DND-41 (cell line): Measurements from ENCODE around the gene PAGR1.
"Not testable (repeated sequence)": the region's sequence is repeated elsewhere in the genome, so short reads cannot be mapped to it uniquely, and the experiment has no call there.

Experiments used
- ATAC-seq: fragments of 200-7000 bp; cut with Tn5 transposase; 3 replicates; pipeline ENCODE4 v1.9.1; 2021; ENCODE audit warnings: low read depth; ENCODE audit not compliant: insufficient read depth
- DNase-seq: peaks from one replicate; pipeline ENCODE4 v3.0.0-alpha.2; 2020
- H2AFZ ChIP-seq: 2 replicates; pipeline ENCODE4 v1.6.0; 2012; ENCODE audit warnings: low read depth, low read length
- H3K27ac ChIP-seq: 2 replicates; pipeline ENCODE4 v1.5.1; 2012; ENCODE audit warnings: low read length, inconsistent platforms
- H3K27me3 ChIP-seq: fragments of 200-600 bp; sonication (generic); 2 replicates; pipeline ENCODE4 v1.6.0; 2012; ENCODE audit warnings: low read length, mild to moderate bottlenecking, inconsistent platforms; ENCODE audit not compliant: insufficient read depth, poor library complexity
- H3K36me3 ChIP-seq: 2 replicates; pipeline ENCODE4 v1.5.1; 2012; ENCODE audit warnings: low read length, inconsistent platforms; ENCODE audit not compliant: insufficient read depth
- H3K4me1 ChIP-seq: 2 replicates; pipeline ENCODE4 v1.5.1; 2012; ENCODE audit warnings: mild to moderate bottlenecking, low read length; ENCODE audit not compliant: insufficient read depth
- H3K4me2 ChIP-seq: 2 replicates; pipeline ENCODE4 v1.6.0; 2012; ENCODE audit warnings: mild to moderate bottlenecking, moderate library complexity, low read length, inconsistent platforms; ENCODE audit not compliant: insufficient read depth
- H3K4me3 ChIP-seq, 2 experiments: fragments of 200-600 bp in 1 of 2; shearing (Covaris generic) in 1 of 2; 2 replicates each; pipeline ENCODE4 v1.5.1; 2012 to 2016; ENCODE audit warnings: inconsistent platforms in 2 of 2, low read length in 2 of 2, mild to moderate bottlenecking in 2 of 2, low read depth in 1 of 2, moderate library complexity in 1 of 2
- H3K79me2 ChIP-seq: 2 replicates; pipeline ENCODE4 v1.6.0; 2012; ENCODE audit warnings: low read length, inconsistent platforms; ENCODE audit not compliant: insufficient read depth
- H3K9ac ChIP-seq: 2 replicates; pipeline ENCODE4 v1.6.0; 2012; ENCODE audit warnings: low read depth, mild to moderate bottlenecking, inconsistent platforms, low read length, moderate library complexity
- H3K9me3 ChIP-seq: 2 replicates; pipeline ENCODE4 v1.5.1; 2012; ENCODE audit warnings: low read length, moderate library complexity, mild to moderate bottlenecking, inconsistent platforms; ENCODE audit not compliant: insufficient read depth, severe bottlenecking
- H4K20me1 ChIP-seq: 2 replicates; pipeline ENCODE4 v1.6.0; 2012; ENCODE audit warnings: low read length; ENCODE audit not compliant: insufficient read depth
- EZH2 ChIP-seq: IDR thresholded peaks from 3 replicates; pipeline ENCODE4 v1.6.1; 2012; ENCODE audit warnings: borderline replicate concordance, low read depth, mild to moderate bottlenecking, moderate library complexity, low read length, inconsistent platforms; ENCODE audit not compliant: severe bottlenecking
- TF ChIP-seq, protein P1 (sequence below): IDR thresholded peaks from 2 replicates; pipeline ENCODE4 v1.5.1; 2012; ENCODE audit warnings: borderline replicate concordance, low read length, moderate library complexity, mild to moderate bottlenecking; ENCODE audit not compliant: poor library complexity, severe bottlenecking; ENCODE audit errors: extremely low read depth

Gene PAGR1

DNA sequence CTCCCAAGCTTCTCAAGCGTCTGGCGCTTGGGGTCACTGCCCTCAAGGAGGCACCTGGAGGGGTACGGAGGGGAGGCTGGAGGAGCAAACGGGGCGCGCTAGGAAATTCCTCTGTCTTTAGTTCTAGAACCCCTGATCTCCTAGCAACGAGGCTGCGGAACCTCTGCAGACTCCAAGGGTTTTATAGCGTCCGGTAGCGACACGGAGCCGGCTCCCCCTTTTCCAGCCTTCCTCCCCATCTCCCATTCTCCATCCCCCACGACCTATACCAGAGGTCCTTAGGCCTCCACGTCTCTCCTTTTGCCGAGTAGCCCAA is 47.7 kb downstream of the PAGR1 start:
- peaks cover 24% of the 10 kb centered on the region for H3K79me2 ChIP-seq
- no peaks in the 10 kb centered on the region for H3K27me3 ChIP-seq
- H3K9me3 ChIP-seq = no peaks in the 10 kb centered on the region
- peak overlapping the region; percentile 65 for H2AFZ ChIP-seq
- H3K27ac ChIP-seq = peak overlapping the region; percentile 89
- DNase-seq (no peak), ATAC-seq (no peak)
- H3K9ac ChIP-seq = peak overlapping the region; percentile 79
- H3K4me3 ChIP-seq = peak overlapping the region in 1 of 2 experiments; percentile 84; a peak in 2 of 4 replicates
- TF ChIP-seq EZH2 = no peak
- TF ChIP-seq, protein P1, sequence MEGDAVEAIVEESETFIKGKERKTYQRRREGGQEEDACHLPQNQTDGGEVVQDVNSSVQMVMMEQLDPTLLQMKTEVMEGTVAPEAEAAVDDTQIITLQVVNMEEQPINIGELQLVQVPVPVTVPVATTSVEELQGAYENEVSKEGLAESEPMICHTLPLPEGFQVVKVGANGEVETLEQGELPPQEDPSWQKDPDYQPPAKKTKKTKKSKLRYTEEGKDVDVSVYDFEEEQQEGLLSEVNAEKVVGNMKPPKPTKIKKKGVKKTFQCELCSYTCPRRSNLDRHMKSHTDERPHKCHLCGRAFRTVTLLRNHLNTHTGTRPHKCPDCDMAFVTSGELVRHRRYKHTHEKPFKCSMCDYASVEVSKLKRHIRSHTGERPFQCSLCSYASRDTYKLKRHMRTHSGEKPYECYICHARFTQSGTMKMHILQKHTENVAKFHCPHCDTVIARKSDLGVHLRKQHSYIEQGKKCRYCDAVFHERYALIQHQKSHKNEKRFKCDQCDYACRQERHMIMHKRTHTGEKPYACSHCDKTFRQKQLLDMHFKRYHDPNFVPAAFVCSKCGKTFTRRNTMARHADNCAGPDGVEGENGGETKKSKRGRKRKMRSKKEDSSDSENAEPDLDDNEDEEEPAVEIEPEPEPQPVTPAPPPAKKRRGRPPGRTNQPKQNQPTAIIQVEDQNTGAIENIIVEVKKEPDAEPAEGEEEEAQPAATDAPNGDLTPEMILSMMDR = no peak
- peaks cover 35% of the 10 kb centered on the region for H3K4me1 ChIP-seq
- H3K36me3 ChIP-seq = peaks cover 26% of the 10 kb centered on the region
- H4K20me1 ChIP-seq = no peaks in the 10 kb centered on the region
- H3K4me2 ChIP-seq = peak overlapping the region; percentile 94

DNA sequence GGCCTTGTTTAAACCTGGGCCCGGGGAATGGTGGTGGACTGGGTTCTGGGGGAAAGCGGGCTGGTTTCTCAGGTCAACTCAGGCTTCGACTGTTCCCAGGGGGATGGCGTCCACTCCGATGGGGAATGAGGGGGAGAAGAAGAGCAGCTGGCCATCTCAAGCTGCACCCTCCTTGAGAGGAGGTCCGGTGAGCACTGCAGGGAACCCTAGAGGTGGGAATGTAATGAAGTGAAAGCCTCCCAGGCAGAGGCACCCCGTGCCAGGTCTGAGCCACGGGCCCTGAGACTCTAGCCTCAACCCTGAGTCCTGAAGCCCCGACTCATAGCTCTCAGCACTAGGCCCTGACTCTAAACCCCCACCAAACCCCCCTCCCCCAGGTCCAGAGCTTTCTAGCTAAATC is 48.3 kb downstream of the PAGR1 start:
- peak overlapping the region; percentile 79 for H3K9ac ChIP-seq
- no peaks in the 10 kb centered on the region for H3K27me3 ChIP-seq
- ATAC-seq (no peak), DNase-seq (no peak)
- peaks cover 35% of the 10 kb centered on the region for H3K4me1 ChIP-seq
- peak overlapping the region; percentile 33; the same call in 1 of the 2 replicates for H3K27ac ChIP-seq
- peaks cover 24% of the 10 kb centered on the region for H3K79me2 ChIP-seq
- TF ChIP-seq, protein P1 = no peak
- TF ChIP-seq EZH2 = no peak
- no peak overlapping the region for H2AFZ ChIP-seq
- H3K4me3 ChIP-seq = peak overlapping the region in 1 of 2 experiments; percentile 84; a peak in 2 of 4 replicates
- H3K36me3 ChIP-seq = peaks cover 20% of the 10 kb centered on the region
- H4K20me1 ChIP-seq = no peaks in the 10 kb centered on the region
- no peaks in the 10 kb centered on the region for H3K9me3 ChIP-seq
- peak overlapping the region; percentile 94 for H3K4me2 ChIP-seq

DNA sequence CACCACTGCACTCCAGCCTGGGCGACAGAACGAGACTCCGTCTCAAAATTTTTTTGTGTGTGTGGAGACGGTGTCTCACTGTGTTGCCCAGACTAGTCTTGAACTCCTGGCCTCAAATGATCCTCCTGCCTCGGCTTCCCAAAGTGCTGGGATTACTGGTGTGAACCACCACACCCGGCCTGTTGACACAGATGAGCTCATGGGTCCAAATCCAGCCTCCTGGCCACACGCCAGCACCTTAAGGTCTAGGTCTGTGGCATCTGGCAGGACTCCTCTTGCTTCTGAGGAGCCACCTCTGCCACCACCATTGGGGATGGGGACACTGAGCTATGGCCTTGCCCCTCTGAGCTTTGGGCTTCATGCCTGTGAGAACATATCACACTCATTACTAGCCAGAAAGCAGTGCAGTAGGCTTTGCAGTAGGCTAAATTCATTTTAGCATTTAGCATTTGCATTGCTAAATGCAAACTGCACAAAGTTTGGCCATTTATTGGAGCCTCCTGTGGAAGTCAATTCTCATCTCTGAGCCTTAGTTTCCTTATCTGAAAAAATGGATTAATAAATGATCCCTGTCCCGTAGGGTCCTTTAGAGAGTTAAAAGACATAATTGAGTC is 52.6 kb downstream of the PAGR1 start:
- no peaks in the 10 kb centered on the region for H3K27me3 ChIP-seq
- H3K4me1 ChIP-seq = peaks cover 15% of the 10 kb centered on the region
- H3K4me3 ChIP-seq = no peak overlapping the region
- no peak for ATAC-seq
- no peaks in the 10 kb centered on the region for H3K79me2 ChIP-seq
- no peaks in the 10 kb centered on the region for H3K36me3 ChIP-seq
- no peak for TF ChIP-seq EZH2
- TF ChIP-seq, protein P1 = no peak
- no peak for DNase-seq
- no peaks in the 10 kb centered on the region for H4K20me1 ChIP-seq
- no peak overlapping the region for H3K4me2 ChIP-seq
- H3K27ac ChIP-seq = no peak overlapping the region
- no peak overlapping the region for H2AFZ ChIP-seq
- H3K9ac ChIP-seq = no peak overlapping the region
- no peaks in the 10 kb centered on the region for H3K9me3 ChIP-seq

DNA sequence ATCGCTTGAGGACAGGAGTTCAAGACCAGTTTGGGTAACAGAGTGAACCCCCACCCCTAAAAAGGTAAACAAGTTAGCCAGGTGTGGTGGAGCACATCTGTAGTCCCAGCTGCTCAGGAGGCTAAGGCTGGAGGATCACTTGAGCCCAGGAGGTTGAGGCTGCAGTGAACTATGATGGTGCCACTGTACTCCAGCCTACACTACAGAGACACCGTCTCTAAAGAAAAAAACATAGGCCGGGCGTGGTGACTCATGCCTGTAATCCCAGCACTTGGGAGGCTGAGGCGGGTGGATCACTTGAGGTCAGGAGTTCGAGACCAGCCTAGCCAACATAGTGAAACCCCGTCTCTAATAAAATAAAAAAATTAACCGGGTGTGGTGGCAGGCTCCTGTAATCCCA is 53.1 kb downstream of the PAGR1 start:
- not testable (repeated sequence) for ATAC-seq, DNase-seq, H3K79me2 ChIP-seq, H3K4me3 ChIP-seq, H3K4me2 ChIP-seq, H3K27me3 ChIP-seq, H3K9me3 ChIP-seq, H3K27ac ChIP-seq, H3K36me3 ChIP-seq, H3K4me1 ChIP-seq, H3K9ac ChIP-seq, H4K20me1 ChIP-seq, H2AFZ ChIP-seq
